Colon (tissue), 2 donors: ENCODE results near the gene TNPO3.
"Not testable (repeated sequence)": the region's sequence is repeated elsewhere in the genome, so short reads cannot be mapped to it uniquely, and the experiment has no call there.

Experiments
- FAIRE-seq: peaks from 2 replicates; lab custom pipeline; 2012; peaks lifted over from hg19 to GRCh38; lab: Jason Lieb, UNC
- donor health status: control.
- donor health status: control.

The TNPO3 gene

GRCh38 chr7:129014501-129015101 is 40.3 kb downstream of the TNPO3 start:
- no peak for FAIRE-seq

DNA sequence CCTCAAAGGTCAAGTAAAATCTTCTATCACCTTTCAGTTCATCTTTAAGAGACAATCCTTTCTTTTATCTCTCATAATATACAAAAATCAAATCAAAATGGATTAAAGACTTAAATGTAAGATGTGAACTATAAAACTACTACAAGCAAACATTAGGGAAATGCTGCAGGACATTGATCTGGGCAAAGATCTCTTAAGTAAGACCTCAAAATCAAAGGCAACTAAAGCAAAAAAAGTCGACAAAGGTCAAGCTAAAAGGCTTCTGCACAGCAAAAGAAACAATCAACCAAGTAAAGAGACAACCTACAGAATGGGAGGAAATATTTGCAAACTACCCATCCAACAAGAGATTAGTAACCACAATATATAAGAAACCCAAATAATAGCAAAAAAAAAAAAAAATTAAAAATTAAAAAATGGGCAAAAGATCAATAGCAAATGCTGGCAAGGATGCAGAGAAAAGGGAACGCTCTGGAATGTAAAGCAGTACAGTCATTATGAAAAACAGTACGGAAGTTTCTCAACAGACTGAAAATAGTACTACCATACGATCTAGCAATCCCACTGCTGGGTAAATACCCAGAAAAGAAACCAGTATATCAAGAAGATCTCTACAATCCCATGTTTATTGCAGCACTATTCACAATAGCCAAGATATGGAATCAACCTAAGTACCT is 41.7 kb downstream of the TNPO3 start:
- no peak for FAIRE-seq

DNA sequence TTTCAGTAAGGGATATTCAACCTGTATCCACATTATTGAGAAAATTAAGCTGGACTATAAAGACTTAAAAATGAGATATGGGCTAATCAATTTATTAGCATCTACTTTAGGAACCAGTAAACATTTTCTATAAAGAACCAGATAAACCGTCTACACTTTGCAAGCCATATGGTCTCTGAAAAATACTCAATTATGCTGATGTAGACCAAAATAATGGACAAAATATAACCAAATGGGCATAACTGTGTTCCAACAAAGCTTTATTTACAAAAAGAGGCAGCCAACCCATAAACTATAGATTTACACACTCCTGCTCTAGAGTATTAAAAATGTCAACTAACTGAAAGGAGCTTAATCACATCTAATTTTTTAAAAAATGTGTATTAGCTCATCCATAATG is 42.3 kb downstream of the TNPO3 start:
- no peak for FAIRE-seq

DNA sequence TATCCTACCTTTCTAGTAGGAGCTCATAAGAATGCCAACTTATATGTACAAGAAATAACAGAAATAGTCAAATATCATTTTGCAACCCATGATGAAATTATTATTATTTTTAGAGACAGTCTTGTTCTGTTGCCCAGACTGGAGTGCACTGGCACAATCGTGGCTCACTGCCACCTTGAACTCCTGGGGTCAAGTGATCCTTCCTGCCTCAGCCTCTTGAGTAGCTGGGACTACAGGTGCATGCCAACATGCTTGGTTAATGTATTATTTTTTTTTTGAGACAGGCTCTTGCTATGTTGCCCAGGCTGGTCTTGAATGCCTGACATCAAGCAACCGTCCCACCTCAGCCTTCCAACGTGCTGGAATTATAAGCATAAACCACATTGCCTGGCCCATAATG is 44.8 kb downstream of the TNPO3 start:
- no peak for FAIRE-seq

- FAIRE-seq, result no peak
These were observed 45.5 kb downstream of the TNPO3 start for GRCh38 chr7:129009437-129009836.

DNA sequence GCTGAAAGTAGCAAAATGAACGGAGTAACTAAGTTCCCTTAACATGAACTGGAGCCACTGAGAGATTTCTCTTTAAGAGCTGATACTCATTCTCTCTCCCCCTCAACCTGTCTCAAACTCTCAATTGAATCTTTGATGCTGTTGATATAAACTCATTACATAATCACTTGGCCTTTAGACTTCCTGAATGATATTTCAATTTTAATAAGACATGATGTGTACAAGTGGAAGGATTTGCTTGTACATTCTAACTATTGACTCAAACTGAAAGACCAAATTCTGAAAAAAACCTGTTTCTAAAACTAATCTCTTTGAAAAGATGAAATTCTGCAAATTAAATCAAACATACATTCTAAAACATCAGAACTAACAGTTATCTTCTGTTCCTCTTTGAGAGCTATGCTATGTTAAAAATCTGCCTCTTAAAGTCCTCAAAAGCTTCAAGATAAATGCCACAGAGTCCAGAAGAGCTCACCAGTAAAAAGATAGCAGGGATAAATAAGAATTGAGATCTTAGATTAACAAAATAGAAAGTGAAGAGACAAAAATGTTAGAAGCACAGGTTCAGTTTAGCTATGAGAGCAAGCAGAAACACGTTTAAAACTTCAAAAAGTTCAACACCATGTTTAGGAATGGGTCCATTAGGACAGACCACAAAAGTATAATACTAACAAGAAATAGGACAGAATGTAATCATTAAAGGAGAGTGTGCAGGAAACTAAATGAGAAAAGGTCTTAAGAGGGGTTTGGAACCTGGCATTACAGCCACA is 46.1 kb downstream of the TNPO3 start:
- FAIRE-seq, result peak; percentile 14

- no peak for FAIRE-seq
These were observed 47.3 kb downstream of the TNPO3 start for GRCh38 chr7:129007572-129007971.

GRCh38 chr7:129006636-129007414 is 48.1 kb downstream of the TNPO3 start:
- FAIRE-seq, result no peak

DNA sequence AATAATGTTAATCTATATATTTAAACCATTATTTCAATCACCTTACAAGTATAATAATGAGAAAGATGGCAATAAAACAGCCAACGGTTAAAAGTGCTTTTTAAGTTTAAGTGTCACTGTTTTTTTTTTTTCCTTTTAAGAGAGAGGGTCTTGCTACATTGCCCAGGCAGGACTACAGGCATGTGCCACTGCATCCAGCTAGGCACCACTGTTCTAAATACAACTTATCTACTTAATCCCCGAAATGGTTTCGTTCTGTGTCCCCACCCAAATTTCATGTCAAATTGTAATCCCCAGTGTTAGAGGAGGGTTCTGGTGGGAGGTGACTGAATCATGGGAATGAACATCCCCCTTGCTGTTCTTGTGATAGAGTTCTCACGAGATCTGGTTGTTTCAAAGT is 49.7 kb downstream of the TNPO3 start:
- FAIRE-seq, result no peak

- no peak for FAIRE-seq
These were observed 57.7 kb downstream of the TNPO3 start for GRCh38 chr7:128997181-128997580.

DNA sequence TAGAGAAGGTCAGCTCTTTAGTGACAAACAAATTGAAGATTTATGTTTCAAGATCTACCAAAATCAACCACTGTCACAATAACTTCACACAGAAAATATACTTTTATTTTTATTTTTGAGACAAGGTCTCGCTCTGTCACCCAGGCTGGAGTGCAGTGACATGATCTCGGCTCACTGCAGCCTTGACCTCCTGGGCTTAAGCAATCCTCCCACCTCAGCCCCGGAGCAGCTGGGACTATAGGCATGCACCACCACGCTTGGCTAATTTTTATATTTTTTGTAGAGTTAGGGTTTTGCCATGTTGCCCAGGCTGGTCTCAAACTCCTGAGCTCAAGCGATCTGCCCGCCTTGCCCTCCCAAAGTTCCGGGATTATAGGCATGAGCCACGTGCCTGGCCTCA is 60.4 kb downstream of the TNPO3 start:
- not testable (repeated sequence) for FAIRE-seq

GRCh38 chr7:128993419-128993818 is 61.5 kb downstream of the TNPO3 start:
- no peak for FAIRE-seq

GRCh38 chr7:128989961-128990360 is 65.0 kb downstream of the TNPO3 start:
- no peak for FAIRE-seq

GRCh38 chr7:128988372-128988771 is 66.5 kb downstream of the TNPO3 start:
- no peak for FAIRE-seq

- FAIRE-seq, result no peak
These were observed 68.3 kb downstream of the TNPO3 start for GRCh38 chr7:128986609-128987008.

DNA sequence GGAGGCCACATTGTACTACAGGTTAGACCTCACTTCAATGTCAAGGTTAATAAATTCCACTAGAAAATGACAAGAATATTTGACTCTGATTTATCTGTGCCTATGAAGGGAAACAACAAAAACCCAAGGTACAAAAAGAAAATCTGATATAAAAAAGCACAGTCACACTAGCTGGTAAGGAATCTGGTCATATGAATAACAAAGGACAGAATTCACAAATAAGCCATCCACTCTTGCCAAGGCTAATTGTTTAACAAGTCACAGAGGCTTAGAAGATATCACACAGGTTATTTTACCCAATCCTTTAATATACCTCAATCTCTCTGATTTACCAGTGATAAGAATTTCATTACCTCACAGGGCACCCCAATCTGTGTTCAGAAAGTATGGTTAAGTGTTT is 69.3 kb downstream of the TNPO3 start:
- no peak for FAIRE-seq

- no peak for FAIRE-seq
These were observed 72.8 kb downstream of the TNPO3 start for GRCh38 chr7:128982105-128982504.

- FAIRE-seq, result no peak
These were observed 80.5 kb downstream of the TNPO3 start for GRCh38 chr7:128974241-128974934.

DNA sequence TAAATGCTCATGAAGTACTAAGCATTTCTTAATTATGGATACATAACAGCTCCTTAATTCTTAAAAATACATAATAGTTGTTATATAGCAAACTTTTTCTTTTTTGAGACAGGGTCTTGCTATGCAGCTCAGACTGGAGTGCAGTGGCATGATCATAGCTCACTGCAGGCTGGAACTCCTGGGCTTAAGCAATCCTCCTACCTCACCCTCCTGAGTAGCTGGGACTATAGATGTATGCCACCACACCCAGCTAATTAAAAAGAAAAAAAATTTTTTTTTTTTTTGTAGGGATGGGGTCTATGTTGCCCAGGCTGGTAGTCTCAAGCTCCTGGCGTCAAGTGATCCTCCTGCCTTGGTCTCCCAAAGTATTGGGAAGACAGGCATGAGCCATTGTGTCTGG is 86.3 kb downstream of the TNPO3 start:
- no peak for FAIRE-seq

GRCh38 chr7:128963327-128963757 is 91.6 kb downstream of the TNPO3 start:
- no peak for FAIRE-seq

DNA sequence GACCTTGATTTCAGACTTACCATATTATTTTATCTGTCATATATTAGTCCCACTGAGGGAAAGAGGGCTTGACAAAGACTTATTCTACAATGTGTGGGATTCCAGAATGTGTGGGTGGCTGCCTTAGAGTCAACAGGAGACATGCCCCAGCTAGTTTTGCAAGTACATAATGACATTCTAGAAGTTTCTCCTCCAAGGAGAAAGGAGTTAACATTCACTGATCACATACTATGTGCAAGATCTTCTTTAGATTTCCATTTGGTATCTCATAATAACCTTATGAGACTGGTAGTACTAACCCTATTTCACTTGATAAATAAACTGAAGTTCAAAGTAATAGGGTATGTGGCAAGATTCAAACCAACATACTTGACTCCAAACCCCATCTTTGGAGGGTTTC is 92.0 kb downstream of the TNPO3 start:
- FAIRE-seq, result no peak
